Spleen (tissue), 11 donors: ENCODE data around the gene GPATCH11. TPM values are rescaled to one million over a fixed set of nuclear protein-coding genes. Genes with fewer than 3 reads are reported as not detected.

ENCODE experiments used
- DNase-seq: peaks from one replicate; pipeline ENCODE4 v3.0.0-alpha.2; 2020
- H3K27ac ChIP-seq, 8 donors: fragments of 200-600 bp; sonication (generic) in 7 of 8; 1 replicate in 4 of 8; 2 replicates in 4 of 8; pipeline versions ENCODE4 v1.5.0 to v1.8.0; 2016 to 2021; ENCODE audit warnings: inconsistent platforms in 4 of 8, mild to moderate bottlenecking in 4 of 8, moderate library complexity in 1 of 8
- H3K27me3 ChIP-seq, 7 donors: fragments of 200-600 bp; sonication (generic) in 6 of 7; replicated peaks in 1 of 7; 1 replicate in 4 of 7; 2 replicates in 3 of 7; pipeline versions ENCODE4 v1.5.0 to v1.8.0; 2016 to 2021; ENCODE audit warnings: inconsistent platforms in 3 of 7, mild to moderate bottlenecking in 1 of 7
- H3K36me3 ChIP-seq, 6 donors: fragments of 200-600 bp; sonication (generic) in 5 of 6; 1 replicate in 4 of 6; 2 replicates in 2 of 6; pipeline versions ENCODE4 v1.5.0 to v1.8.0; 2016 to 2021; ENCODE audit warnings: inconsistent platforms in 2 of 6
- H3K4me1 ChIP-seq, 6 donors: fragments of 200-600 bp; sonication (generic) in 5 of 6; 1 replicate in 3 of 6; 2 replicates in 3 of 6; pipeline versions ENCODE4 v1.5.0 to v1.8.0; 2016 to 2021; ENCODE audit warnings: inconsistent platforms in 3 of 6
- H3K4me3 ChIP-seq, 8 donors: fragments of 200-600 bp; sonication (generic) in 7 of 8; 1 replicate in 4 of 8; 2 replicates in 4 of 8; pipeline versions ENCODE4 v1.5.0 to v1.8.0; 2016 to 2021; ENCODE audit warnings: inconsistent platforms in 4 of 8, mild to moderate bottlenecking in 4 of 8, moderate library complexity in 2 of 8
- H3K9me3 ChIP-seq, 8 donors: fragments of 200-600 bp; sonication (generic) in 7 of 8; 1 replicate in 4 of 8; 2 replicates in 4 of 8; pipeline versions ENCODE4 v1.5.0 to v1.8.0; 2016 to 2021; ENCODE audit warnings: inconsistent platforms in 4 of 8
- POLR2A ChIP-seq, 3 donors: fragments of 450-650 bp; IDR thresholded peaks; one replicate each; pipeline ENCODE4 v1.5.1; 2017; ENCODE audit warnings: antibody characterized with exemption in 3 of 3, mild to moderate bottlenecking in 1 of 3
- POLR2AphosphoS5 ChIP-seq, 3 donors: sonication (generic); formaldehyde crosslinking; IDR thresholded peaks; one replicate each; pipeline ENCODE4 v1.5.1; 2017; ENCODE audit warnings: antibody characterized with exemption in 3 of 3
- WGBS, 5 donors: extraction: QIAGEN DNeasy Blood & Tissue Kit in 3 of 5; methylation state at CpG; one replicate each; pipeline versions ENCODE4 v1.1.5 to v1.1.7; 2013 to 2018; 5-methylcytosine and 5-hydroxymethylcytosine counted together
- intact Hi-C: fragments of 100-400 bp; cut with DNase I; formaldehyde crosslinking; loops from one replicate; pipeline ENCODE4 v1.15.0; 2023; ENCODE audit warnings: low total_unique reads
- polyA plus RNA-seq, 3 donors: library from polyadenylated mRNA; stranded (reverse); fragments of 200-250 nt; gene quantifications; one replicate each; pipeline ENCODE4 v1.2.1, GENCODE V29; 2013
- total RNA-seq, 7 donors: library from RNA; depleted of rRNA in 3 of 7; stranded (reverse); fragments of >200 nt in 3 of 7; fragmentation: NEBNext Ultra II Directional in 4 of 7; extraction: Animal tissue kit (Norgen Biotek cat#: 25700) in 4 of 7; gene quantifications; one replicate each; pipeline versions ENCODE4 v1.1.0 to v1.2.1, GENCODE V29; 2016 to 2021
- TF ChIP-seq, protein P1 (sequence below), 11 experiments: fragments of 200-600 bp in 7 of 11; fragments of 450-650 bp in 4 of 11; sonication (generic) in 4 of 11; IDR thresholded peaks in 8 of 11; conservative IDR thresholded peaks in 3 of 11; 1 replicate in 7 of 11; 2 replicates in 4 of 11; pipeline versions ENCODE4 v1.4.0 to v1.8.0; 2016 to 2021; ENCODE audit warnings: antibody characterized with exemption in 11 of 11, inconsistent platforms in 4 of 11, mild to moderate bottlenecking in 1 of 11
- donor health status: healthy with polysubstance abuse.
- donor health status: DM: no; HTN: no; CAD: no; lungs with moderate emphysema.
- donor health status: DM: no; HTN: no; CAD: no.
- donor health status: Bipolar disorder and iron deficiency.
- donor health status: healthy.
- donor health status: DM: no; HTN: no; CAD: no.
- donor health status: DM: yes; HTN: yes; CAD: no.

The GPATCH11 gene
- total and polyA plus RNA-seq, 10 donors: 4.9 to 17.2 (median 12.1) TPM

DNA sequence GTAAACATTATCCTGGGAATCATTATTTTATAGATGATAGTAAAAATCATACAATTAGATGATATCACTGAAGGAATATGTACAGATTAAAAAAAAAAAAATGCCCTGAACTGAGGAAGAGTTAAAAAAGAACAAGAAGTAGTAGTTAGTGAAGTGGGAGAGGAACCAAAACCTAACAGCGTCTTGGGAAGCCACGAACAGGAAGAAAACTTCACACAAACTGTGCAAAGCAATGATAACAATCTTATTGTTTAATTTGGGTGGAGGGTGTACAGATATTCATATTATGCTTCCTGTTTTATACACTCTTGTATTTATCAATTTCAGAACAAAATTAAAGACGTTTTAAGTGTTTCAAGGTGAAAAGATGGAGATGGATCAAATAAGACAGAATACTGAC lies 3.6 kb upstream of the GPATCH11 start:
- no peaks in the 10 kb centered on the region for H3K27me3 ChIP-seq
- no peak for TF ChIP-seq POLR2AphosphoS5 (IDR thresholded peaks at IDR 0.05)
- TF ChIP-seq, protein P1, sequence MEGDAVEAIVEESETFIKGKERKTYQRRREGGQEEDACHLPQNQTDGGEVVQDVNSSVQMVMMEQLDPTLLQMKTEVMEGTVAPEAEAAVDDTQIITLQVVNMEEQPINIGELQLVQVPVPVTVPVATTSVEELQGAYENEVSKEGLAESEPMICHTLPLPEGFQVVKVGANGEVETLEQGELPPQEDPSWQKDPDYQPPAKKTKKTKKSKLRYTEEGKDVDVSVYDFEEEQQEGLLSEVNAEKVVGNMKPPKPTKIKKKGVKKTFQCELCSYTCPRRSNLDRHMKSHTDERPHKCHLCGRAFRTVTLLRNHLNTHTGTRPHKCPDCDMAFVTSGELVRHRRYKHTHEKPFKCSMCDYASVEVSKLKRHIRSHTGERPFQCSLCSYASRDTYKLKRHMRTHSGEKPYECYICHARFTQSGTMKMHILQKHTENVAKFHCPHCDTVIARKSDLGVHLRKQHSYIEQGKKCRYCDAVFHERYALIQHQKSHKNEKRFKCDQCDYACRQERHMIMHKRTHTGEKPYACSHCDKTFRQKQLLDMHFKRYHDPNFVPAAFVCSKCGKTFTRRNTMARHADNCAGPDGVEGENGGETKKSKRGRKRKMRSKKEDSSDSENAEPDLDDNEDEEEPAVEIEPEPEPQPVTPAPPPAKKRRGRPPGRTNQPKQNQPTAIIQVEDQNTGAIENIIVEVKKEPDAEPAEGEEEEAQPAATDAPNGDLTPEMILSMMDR (IDR thresholded peaks at IDR 0.05 in 8 of 11, conservative IDR thresholded peaks at IDR 0.05 in 3 of 11): no peak
- TF ChIP-seq POLR2A (IDR thresholded peaks at IDR 0.05): no peak
- H3K27ac ChIP-seq: peak overlapping the region; percentile 6 to 82 (median 40)
- H3K4me3 ChIP-seq: peak overlapping the region in 2 of 8 donors; percentile 4 to 41
- 4 to 10% (median 8%) methylated on average over 3 of the region's 3 CpGs for WGBS, 5 donors
- no peak for DNase-seq
- H3K36me3 ChIP-seq: peaks cover 0 to 56% (median 26%) of the 10 kb centered on the region in 6 donors
- intact Hi-C loops: no loop called here
- no peaks in the 10 kb centered on the region for H3K9me3 ChIP-seq
- H3K4me1 ChIP-seq: peaks cover 51 to 75% (median 56%) of the 10 kb centered on the region in 6 donors

DNA sequence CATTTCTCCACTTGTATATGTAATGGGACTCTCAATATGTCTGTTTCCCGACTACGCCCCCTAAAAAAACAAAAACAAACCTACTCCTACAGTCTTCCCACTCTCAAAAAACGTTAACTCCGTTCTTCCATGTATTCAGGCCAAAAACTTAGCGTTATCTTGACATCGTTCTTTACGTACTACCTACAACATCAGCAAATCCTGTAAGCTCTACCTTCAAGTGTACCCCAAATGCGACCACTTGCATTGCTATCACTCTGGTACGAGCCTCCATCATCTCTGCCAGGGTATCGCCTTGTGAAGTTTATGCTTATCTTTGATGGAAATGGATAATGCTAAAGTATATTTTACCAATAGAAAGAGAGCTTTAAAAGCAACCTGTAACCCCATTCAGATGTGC lies 479 bp downstream of the GPATCH11 start:
- WGBS, 5 donors: 2 to 5% (median 2%) methylated on average over 10 of the region's 10 CpGs
- Histone ChIP-seq H3K27me3 (no peaks in the 10 kb centered on the region), H3K27ac (peak overlapping the region; percentile 82 to 91 (median 88)), H3K36me3 (peaks cover 0 to 41% (median 12%) of the 10 kb centered on the region in 6 donors), H3K4me1 (peaks cover 49 to 92% (median 64%) of the 10 kb centered on the region in 6 donors), H3K4me3 (peak overlapping the region; percentile 83 to 99 (median 96)), H3K9me3 (no peaks in the 10 kb centered on the region)
- DNase-seq: no peak
- intact Hi-C loops: no loop called here
- TF ChIP-seq POLR2AphosphoS5 (IDR thresholded peaks at IDR 0.05): no peak
- TF ChIP-seq, protein P1 (IDR thresholded peaks at IDR 0.05 in 8 of 11, conservative IDR thresholded peaks at IDR 0.05 in 3 of 11): no peak
- no peak for TF ChIP-seq POLR2A (IDR thresholded peaks at IDR 0.05)

DNA sequence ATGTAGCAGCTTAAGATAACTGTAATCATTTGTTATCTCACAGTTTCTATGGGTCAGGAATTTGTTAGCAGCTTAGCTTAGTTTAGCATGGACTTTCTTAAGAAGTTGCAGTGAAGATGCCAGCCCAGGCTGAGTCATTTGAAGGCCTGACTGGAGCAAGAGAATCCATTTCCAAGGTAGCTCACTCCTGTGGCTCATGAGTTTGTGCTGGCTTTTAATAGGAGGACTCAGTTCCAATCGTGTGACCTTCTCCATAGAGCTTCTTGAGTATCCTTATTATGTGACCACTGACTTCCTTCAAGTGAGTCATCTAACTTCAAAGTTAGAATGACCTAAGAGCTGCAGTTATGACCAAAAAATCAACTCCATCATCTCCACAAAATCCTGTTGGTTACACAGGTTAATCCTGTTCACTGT lies 1.4 kb downstream of the GPATCH11 start:
- Histone ChIP-seq H3K9me3 (no peaks in the 10 kb centered on the region), H3K36me3 (peaks cover 0 to 46% (median 20%) of the 10 kb centered on the region in 6 donors), H3K4me1 (peaks cover 39 to 92% (median 63%) of the 10 kb centered on the region in 6 donors), H3K27ac (no peak overlapping the region), H3K4me3 (peak overlapping the region in 2 of 8 donors; percentile 88 to 99), H3K27me3 (no peaks in the 10 kb centered on the region)
- 56 to 89% (median 69%) methylated on average over 1 of the region's 1 CpG for WGBS, 5 donors
- TF ChIP-seq, protein P1 (IDR thresholded peaks at IDR 0.05 in 8 of 11, conservative IDR thresholded peaks at IDR 0.05 in 3 of 11): no peak
- TF ChIP-seq POLR2A (IDR thresholded peaks at IDR 0.05) (no peak), POLR2AphosphoS5 (IDR thresholded peaks at IDR 0.05) (no peak)
- intact Hi-C loops: no loop called here
- DNase-seq: no peak

DNA sequence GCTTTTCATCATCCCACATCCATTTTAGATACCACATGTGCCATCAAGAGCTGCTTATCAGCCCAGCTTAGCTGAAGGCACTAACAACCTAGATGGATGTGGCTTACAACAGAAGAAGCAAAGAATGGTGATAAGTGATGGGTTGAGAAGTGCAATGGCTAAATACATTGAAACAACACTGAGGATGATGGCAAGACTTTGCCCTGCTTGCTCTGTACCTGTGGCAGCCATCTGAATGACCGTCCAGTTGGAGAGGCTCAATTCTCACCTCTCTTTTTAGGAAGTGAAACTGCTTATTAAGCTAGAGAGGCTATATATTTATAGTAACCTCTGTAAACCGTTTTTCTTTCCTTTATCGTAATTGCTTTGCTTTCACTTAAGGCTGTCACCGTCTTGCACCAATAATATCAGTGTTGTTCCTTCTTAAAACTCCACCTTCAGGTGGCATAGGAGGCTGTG lies 5.7 kb downstream of the GPATCH11 start:
- no peaks in the 10 kb centered on the region for H3K9me3 ChIP-seq
- H3K27ac ChIP-seq: peak overlapping the region in 5 of 8 donors; percentile 40 to 74 (median 65)
- H3K4me3 ChIP-seq: no peak overlapping the region
- peaks cover 10 to 78% (median 41%) of the 10 kb centered on the region in 6 donors for H3K4me1 ChIP-seq
- intact Hi-C loops: no loop called here
- H3K27me3 ChIP-seq: no peaks in the 10 kb centered on the region
- H3K36me3 ChIP-seq: peaks cover 0 to 71% (median 39%) of the 10 kb centered on the region in 6 donors
- no peak for TF ChIP-seq POLR2A (IDR thresholded peaks at IDR 0.05)
- TF ChIP-seq, protein P1 (IDR thresholded peaks at IDR 0.05 in 8 of 11, conservative IDR thresholded peaks at IDR 0.05 in 3 of 11): no peak
- no peak for TF ChIP-seq POLR2AphosphoS5 (IDR thresholded peaks at IDR 0.05)
- 52 to 80% (median 66%) methylated on average over 4 of the region's 4 CpGs for WGBS, 5 donors
- DNase-seq: no peak
